OCI-M2 (cell line): ENCODE data around the gene SOSTDC1.
"Not testable (repeated sequence)": the region's sequence is repeated elsewhere in the genome, so short reads cannot be mapped to it uniquely, and the experiment has no call there.

Source experiments
- DNase-seq: peaks from one replicate; lab custom pipeline; 2025; ENCODE audit not compliant: unreplicated experiment; lab: John Stamatoyannopoulos, UW

SOSTDC1 gene

GRCh38 chr7:16463520-16463919, 2.0 kb downstream of the SOSTDC1 start:
- no peak for DNase-seq

GRCh38 chr7:16462431-16462889, 3.1 kb downstream of the SOSTDC1 start:
- DNase-seq, result no peak

GRCh38 chr7:16460789-16461493, 4.6 kb downstream of the SOSTDC1 start:
- no peak for DNase-seq

GRCh38 chr7:16456303-16456702, 9.2 kb downstream of the SOSTDC1 start:
- DNase-seq, result not testable (repeated sequence)

GRCh38 chr7:16455591-16455990, 9.9 kb downstream of the SOSTDC1 start:
- DNase-seq, result no peak

GRCh38 chr7:16450366-16450765, 15.2 kb downstream of the SOSTDC1 start:
- DNase-seq, result no peak

GRCh38 chr7:16447876-16448275, 17.7 kb downstream of the SOSTDC1 start:
- DNase-seq, result no peak

- no peak for DNase-seq
Measured at GRCh38 chr7:16446508-16446907, 19.0 kb downstream of the SOSTDC1 start.

- DNase-seq, result not testable (repeated sequence)
Measured at GRCh38 chr7:16443871-16444270, 21.7 kb downstream of the SOSTDC1 start.

- DNase-seq, result no peak
Measured at GRCh38 chr7:16438988-16439387, 26.6 kb downstream of the SOSTDC1 start.

GRCh38 chr7:16436306-16436705, 29.2 kb downstream of the SOSTDC1 start:
- no peak for DNase-seq

- no peak for DNase-seq
Measured at GRCh38 chr7:16433568-16434122, 31.9 kb downstream of the SOSTDC1 start.

- DNase-seq, result no peak
Measured at GRCh38 chr7:16432425-16432731, 33.2 kb downstream of the SOSTDC1 start.

GRCh38 chr7:16431646-16432424, 33.7 kb downstream of the SOSTDC1 start:
- DNase-seq, result no peak

GRCh38 chr7:16430133-16430532, 35.4 kb downstream of the SOSTDC1 start:
- no peak for DNase-seq

GRCh38 chr7:16428672-16429071, 36.9 kb downstream of the SOSTDC1 start:
- no peak for DNase-seq

- no peak for DNase-seq
Measured at GRCh38 chr7:16428182-16428581, 37.4 kb downstream of the SOSTDC1 start.

- no peak for DNase-seq
Measured at GRCh38 chr7:16423761-16424160, 41.8 kb downstream of the SOSTDC1 start.

- no peak for DNase-seq
Measured at GRCh38 chr7:16422917-16423316, 42.6 kb downstream of the SOSTDC1 start.

- no peak for DNase-seq
Measured at GRCh38 chr7:16422103-16422435, 43.5 kb downstream of the SOSTDC1 start.

- DNase-seq, result no peak
Measured at GRCh38 chr7:16421333-16422102, 44.0 kb downstream of the SOSTDC1 start, which contains the start of gene CRPPA. Gene CRPPA, minus strand, starts transcription at chr7:16421538. Its CDS starts 216 bp downstream, at chr7:16421322.
